ENCODE measurements around the gene OR10W1. TPM values are rescaled to one million over a fixed set of nuclear protein-coding genes. Genes with fewer than 3 reads are reported as not detected.

OR10W1 gene, protein sequence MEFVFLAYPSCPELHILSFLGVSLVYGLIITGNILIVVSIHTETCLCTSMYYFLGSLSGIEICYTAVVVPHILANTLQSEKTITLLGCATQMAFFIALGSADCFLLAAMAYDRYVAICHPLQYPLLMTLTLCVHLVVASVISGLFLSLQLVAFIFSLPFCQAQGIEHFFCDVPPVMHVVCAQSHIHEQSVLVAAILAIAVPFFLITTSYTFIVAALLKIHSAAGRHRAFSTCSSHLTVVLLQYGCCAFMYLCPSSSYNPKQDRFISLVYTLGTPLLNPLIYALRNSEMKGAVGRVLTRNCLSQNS
- not detected for total RNA-seq
- long read RNA-seq = 0 reads

DNA sequence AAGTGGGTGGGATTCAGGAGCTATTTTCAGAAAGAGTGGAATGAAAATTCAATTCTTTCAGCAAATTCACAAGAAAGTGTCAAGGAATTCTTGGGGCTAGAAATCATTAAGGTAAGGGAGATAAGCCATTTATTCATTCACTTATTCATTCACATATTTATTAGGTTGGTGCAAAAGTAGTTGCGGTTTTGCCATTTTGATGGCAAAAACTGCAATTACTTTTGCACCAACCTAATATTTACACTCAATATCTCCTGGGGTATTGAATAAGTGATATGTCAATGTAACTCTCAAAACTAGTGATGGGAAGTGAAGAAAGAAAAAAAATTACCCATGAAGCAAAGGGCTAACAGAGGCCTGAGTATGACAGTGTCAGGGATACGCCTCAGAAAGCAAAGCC is at the start of gene OR10W1:
Gene OR10W1 (minus strand): TSS at position 119 of the 400 bp plus-strand sequence. CDS start 402 bp downstream, outside the sequence.
- Histone ChIP-seq H3K9me3 (no peaks in the 10 kb centered on the region), H3K27me3 (ENCODE audit: low read depth) (no peaks in the 10 kb centered on the region), H3K27ac (no peak within 1 kb of the TSS), H3K4me1 (no peaks in the 10 kb centered on the region), H3K4me3 (no peak within 1 kb of the TSS), H3K36me3 (no peaks in the 10 kb centered on the region)
- ATAC-seq = no peak
- TF ChIP-seq, protein P1, sequence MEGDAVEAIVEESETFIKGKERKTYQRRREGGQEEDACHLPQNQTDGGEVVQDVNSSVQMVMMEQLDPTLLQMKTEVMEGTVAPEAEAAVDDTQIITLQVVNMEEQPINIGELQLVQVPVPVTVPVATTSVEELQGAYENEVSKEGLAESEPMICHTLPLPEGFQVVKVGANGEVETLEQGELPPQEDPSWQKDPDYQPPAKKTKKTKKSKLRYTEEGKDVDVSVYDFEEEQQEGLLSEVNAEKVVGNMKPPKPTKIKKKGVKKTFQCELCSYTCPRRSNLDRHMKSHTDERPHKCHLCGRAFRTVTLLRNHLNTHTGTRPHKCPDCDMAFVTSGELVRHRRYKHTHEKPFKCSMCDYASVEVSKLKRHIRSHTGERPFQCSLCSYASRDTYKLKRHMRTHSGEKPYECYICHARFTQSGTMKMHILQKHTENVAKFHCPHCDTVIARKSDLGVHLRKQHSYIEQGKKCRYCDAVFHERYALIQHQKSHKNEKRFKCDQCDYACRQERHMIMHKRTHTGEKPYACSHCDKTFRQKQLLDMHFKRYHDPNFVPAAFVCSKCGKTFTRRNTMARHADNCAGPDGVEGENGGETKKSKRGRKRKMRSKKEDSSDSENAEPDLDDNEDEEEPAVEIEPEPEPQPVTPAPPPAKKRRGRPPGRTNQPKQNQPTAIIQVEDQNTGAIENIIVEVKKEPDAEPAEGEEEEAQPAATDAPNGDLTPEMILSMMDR (IDR thresholded peaks at IDR 0.05) = no peak
- intact Hi-C loops (cut with DNase I) = no loop called here
- no peak for DNase-seq

DNA sequence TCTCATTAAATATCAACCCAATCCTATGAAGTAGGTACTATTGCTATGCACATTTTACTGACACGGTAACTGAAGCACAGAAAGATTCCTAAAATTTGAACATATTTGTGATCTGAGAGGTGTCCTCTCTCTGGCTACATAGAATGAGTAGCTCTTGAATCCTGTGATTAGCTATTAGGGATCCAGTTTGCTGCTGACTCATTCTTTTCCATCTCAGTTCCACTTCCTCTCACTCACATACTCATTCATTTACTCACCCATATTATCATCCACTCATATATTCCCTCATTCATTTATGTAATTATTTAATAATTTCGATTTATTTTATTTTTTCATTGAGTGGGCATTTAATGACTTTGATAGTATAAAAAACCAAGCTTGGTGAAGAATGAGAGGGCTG is 48.1 kb upstream of the OR10W1 start:
- no peak overlapping the region for H3K4me3 ChIP-seq
- no peak for DNase-seq
- intact Hi-C loops (cut with DNase I) = no loop called here
- no peak for ATAC-seq
- H3K27me3 ChIP-seq (ENCODE audit: low read depth) = no peaks in the 10 kb centered on the region
- TF ChIP-seq, protein P1 (IDR thresholded peaks at IDR 0.05) = no peak
- H3K4me1 ChIP-seq = no peaks in the 10 kb centered on the region
- H3K36me3 ChIP-seq = no peaks in the 10 kb centered on the region
- H3K9me3 ChIP-seq = no peaks in the 10 kb centered on the region
- no peak overlapping the region for H3K27ac ChIP-seq

DNA sequence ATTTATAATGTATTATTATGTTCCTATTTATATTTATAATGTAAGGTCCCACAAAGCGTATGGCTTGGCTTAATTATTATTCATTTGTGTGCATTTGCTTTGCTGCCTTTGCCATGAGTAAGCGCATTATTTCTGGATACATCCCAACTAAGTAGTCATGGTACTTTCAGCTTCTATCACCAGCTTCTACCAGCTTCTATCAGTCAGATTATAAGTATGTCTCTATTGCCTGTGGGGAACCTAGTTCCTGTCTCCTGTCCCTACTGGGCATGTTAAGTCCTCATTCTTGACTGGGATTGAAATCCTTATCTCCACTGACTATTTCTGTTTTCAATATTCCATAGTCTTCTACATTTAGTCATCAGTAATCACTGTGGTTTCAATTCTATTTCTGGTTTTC is 33.5 kb upstream of the OR10W1 start:
- DNase-seq (no peak), ATAC-seq (no peak)
- H3K4me3 ChIP-seq = no peak overlapping the region
- intact Hi-C loops (cut with DNase I) = no loop called here
- TF ChIP-seq, protein P1 (IDR thresholded peaks at IDR 0.05) = no peak
- no peak overlapping the region for H3K27ac ChIP-seq
- H3K4me1 ChIP-seq = no peaks in the 10 kb centered on the region
- H3K27me3 ChIP-seq (ENCODE audit: low read depth) = no peaks in the 10 kb centered on the region
- no peaks in the 10 kb centered on the region for H3K36me3 ChIP-seq
- H3K9me3 ChIP-seq = no peaks in the 10 kb centered on the region

DNA sequence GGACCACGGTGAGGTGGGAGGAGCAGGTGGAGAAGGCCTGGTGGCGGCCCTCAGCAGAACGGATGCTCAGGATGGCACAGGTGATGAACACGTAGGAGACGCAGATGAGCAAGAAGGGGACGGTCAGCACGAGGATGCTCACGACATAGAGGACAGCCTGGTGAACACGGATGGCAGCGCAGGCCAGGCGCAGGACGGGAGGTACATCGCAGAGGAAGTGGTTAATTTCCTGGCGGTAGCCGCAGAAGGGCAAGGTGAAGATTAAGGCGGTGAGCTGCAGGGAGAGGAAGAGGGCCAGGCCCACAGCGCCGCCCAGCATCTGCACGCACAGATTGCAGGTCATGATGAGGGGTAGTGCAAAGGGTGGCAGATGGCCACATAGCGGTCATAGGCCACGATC is 24.0 kb upstream of the OR10W1 start:
- intact Hi-C loops (cut with DNase I) = no loop called here
- no peak overlapping the region for H3K4me3 ChIP-seq
- no peak for ATAC-seq

DNA sequence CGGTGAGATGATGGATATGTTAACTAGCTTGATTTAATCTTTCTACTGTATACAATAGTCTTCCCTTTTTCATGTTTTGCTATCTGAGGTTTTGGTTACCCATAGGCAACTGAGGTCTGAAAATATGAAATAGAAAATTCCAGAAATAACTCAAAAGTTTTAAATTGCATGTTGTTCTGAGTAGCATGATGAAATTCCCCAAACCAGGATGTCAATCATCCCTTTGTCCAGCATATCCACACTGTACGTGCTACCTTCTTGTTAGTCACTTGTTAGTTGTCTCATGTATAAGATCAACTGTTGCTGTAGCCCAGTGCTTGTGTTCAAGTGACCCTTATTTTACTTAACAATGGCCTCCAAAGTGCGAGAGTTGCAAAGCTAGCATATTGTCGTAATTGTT is 21.2 kb upstream of the OR10W1 start:
- no peaks in the 10 kb centered on the region for H3K36me3 ChIP-seq
- H3K27ac ChIP-seq = no peak overlapping the region
- intact Hi-C loops (cut with DNase I) = no loop called here
- H3K4me1 ChIP-seq = no peaks in the 10 kb centered on the region
- TF ChIP-seq, protein P1 (IDR thresholded peaks at IDR 0.05) = no peak
- DNase-seq (no peak), ATAC-seq (no peak)
- no peak overlapping the region for H3K4me3 ChIP-seq
- H3K9me3 ChIP-seq = no peaks in the 10 kb centered on the region
- H3K27me3 ChIP-seq (ENCODE audit: low read depth) = no peaks in the 10 kb centered on the region

More for the DNA sequence above, 24.0 kb upstream of the OR10W1 start:
- H3K27ac ChIP-seq = no peak overlapping the region
- no peaks in the 10 kb centered on the region for H3K36me3 ChIP-seq
- H3K9me3 ChIP-seq = no peaks in the 10 kb centered on the region
- H3K4me1 ChIP-seq = no peaks in the 10 kb centered on the region
- no peak for DNase-seq
- TF ChIP-seq, protein P1 (IDR thresholded peaks at IDR 0.05) = no peak
- no peaks in the 10 kb centered on the region for H3K27me3 ChIP-seq (ENCODE audit: low read depth)
